Upper lobe of left lung (tissue), 6 donors: ENCODE results near the gene OPN5. TPM values are rescaled to one million over a fixed set of nuclear protein-coding genes. Genes with fewer than 3 reads are reported as not detected.

ENCODE experiments used
- ATAC-seq, 2 donors: fragments of 200-7000 bp; cut with Tn5 transposase; one replicate each; pipeline ENCODE4 v1.9.1; 2022; ENCODE audit warnings: mild to moderate bottlenecking in 2 of 2, moderate library complexity in 2 of 2; ENCODE audit not compliant: low FRiP score in 2 of 2
- DNase-seq, 2 donors: peaks; one replicate each; pipeline ENCODE4 v3.0.0-alpha.2; 2019 to 2020
- H3K27ac ChIP-seq, 4 donors: fragments of 200-600 bp; sonication (generic); one replicate each; pipeline ENCODE4 v1.5.1; 2016 to 2019
- H3K27me3 ChIP-seq, 4 donors: fragments of 200-600 bp; sonication (generic); one replicate each; pipeline ENCODE4 v1.5.1; 2017 to 2019
- H3K36me3 ChIP-seq, 4 donors: fragments of 200-600 bp; sonication (generic); one replicate each; pipeline ENCODE4 v1.5.1; 2016 to 2019
- H3K4me1 ChIP-seq, 4 donors: fragments of 200-600 bp; sonication (generic); one replicate each; pipeline ENCODE4 v1.5.1; 2018 to 2019
- H3K4me3 ChIP-seq, 4 donors: fragments of 200-600 bp; sonication (generic); one replicate each; pipeline ENCODE4 v1.5.1; 2017 to 2019; ENCODE audit warnings: mild to moderate bottlenecking in 2 of 4, moderate library complexity in 1 of 4
- H3K9me3 ChIP-seq, 4 donors: fragments of 200-600 bp; sonication (generic); one replicate each; pipeline ENCODE4 v1.5.1; 2018 to 2019
- CTCF ChIP-seq, 6 experiments: fragments of 450-650 bp in 4 of 6; fragments of 200-600 bp in 2 of 6; sonication (generic) in 2 of 6; IDR thresholded peaks; one replicate each; pipeline ENCODE4 v1.5.1; 2016 to 2019; ENCODE audit warnings: antibody characterized with exemption in 6 of 6
- EP300 ChIP-seq, 4 donors: sonication (generic); formaldehyde crosslinking; IDR thresholded peaks; one replicate each; pipeline ENCODE4 v1.5.1; 2017; ENCODE audit warnings: antibody characterized with exemption in 4 of 4, control low read depth in 2 of 4
- POLR2A ChIP-seq, 4 donors: fragments of 450-650 bp; IDR thresholded peaks; one replicate each; pipeline ENCODE4 v1.5.1; 2016 to 2017; ENCODE audit warnings: antibody characterized with exemption in 4 of 4, mild to moderate bottlenecking in 2 of 4
- POLR2AphosphoS5 ChIP-seq, 2 donors: sonication (generic); formaldehyde crosslinking; IDR thresholded peaks; one replicate each; pipeline ENCODE4 v1.5.1; 2017; ENCODE audit warnings: antibody characterized with exemption in 2 of 2
- WGBS, 2 donors: methylation state at CpG; one replicate each; pipeline ENCODE4 v1.1.5; 2017 to 2018; 5-methylcytosine and 5-hydroxymethylcytosine counted together
- total RNA-seq, 6 donors: library from RNA; depleted of rRNA in 4 of 6; stranded (reverse); fragments of >200 nt in 4 of 6; gene quantifications; one replicate each; pipeline versions ENCODE4 v1.1.0 to v1.2.1, GENCODE V29; 2016 to 2021
- donor health status: DM: no; HTN: no; CAD: no; lungs with moderate emphysema.
- donor health status: DM: no; HTN: yes; CAD: no; lungs with severe emphysema.

The OPN5 gene
- total RNA-seq, 6 donors from 2014 or later = not detected

- TF ChIP-seq POLR2A (IDR thresholded peaks at IDR 0.05) (no peak), CTCF (IDR thresholded peaks at IDR 0.05) (no peak), EP300 (IDR thresholded peaks at IDR 0.05) (no peak), POLR2AphosphoS5 (IDR thresholded peaks at IDR 0.05) (no peak)
- Histone ChIP-seq H3K27me3 (no peaks in the 10 kb centered on the region), H3K36me3 (no peaks in the 10 kb centered on the region), H3K4me3 (no peak overlapping the region), H3K9me3 (no peaks in the 10 kb centered on the region), H3K4me1 (peaks cover 0 to 12% (median 7%) of the 10 kb centered on the region in 4 donors), H3K27ac (no peak overlapping the region)
- ATAC-seq (no peak), DNase-seq (no peak)
- 70 to 74% methylated on average over 2 of the region's 2 CpGs for WGBS, 2 donors
Observed at GRCh38 chr6:47785182-47785581, 3.4 kb downstream of the OPN5 start.

GRCh38 chr6:47787620-47788497, 6.0 kb downstream of the OPN5 start:
- no peak overlapping the region for H3K27ac ChIP-seq
- ATAC-seq (peak; percentile 55 to 86), DNase-seq (peak; percentile 41 to 58)
- no peaks in the 10 kb centered on the region for H3K9me3 ChIP-seq
- peaks cover 0 to 6% (median 4%) of the 10 kb centered on the region in 4 donors for H3K4me1 ChIP-seq
- H3K4me3 ChIP-seq = no peak overlapping the region
- TF ChIP-seq POLR2AphosphoS5 (IDR thresholded peaks at IDR 0.05) (no peak), CTCF (IDR thresholded peaks at IDR 0.05) (peak; percentile 55 to 86 (median 72))
- 20 to 22% methylated on average over 20 of the region's 20 CpGs for WGBS, 2 donors
- no peaks in the 10 kb centered on the region for H3K27me3 ChIP-seq
- H3K36me3 ChIP-seq = no peaks in the 10 kb centered on the region

GRCh38 chr6:47788498-47788884, 6.7 kb downstream of the OPN5 start:
- ATAC-seq (no peak), DNase-seq (no peak)
- H3K4me1 ChIP-seq = peaks cover 0 to 6% (median 4%) of the 10 kb centered on the region in 4 donors
- H3K27ac ChIP-seq = no peak overlapping the region
- WGBS, 2 donors = 52 to 64% methylated on average over 5 of the region's 5 CpGs
- H3K36me3 ChIP-seq = no peaks in the 10 kb centered on the region
- H3K4me3 ChIP-seq = no peak overlapping the region
- no peaks in the 10 kb centered on the region for H3K27me3 ChIP-seq
- no peak for TF ChIP-seq POLR2AphosphoS5 (IDR thresholded peaks at IDR 0.05)
- TF ChIP-seq EP300 (IDR thresholded peaks at IDR 0.05) = no peak
- TF ChIP-seq CTCF (IDR thresholded peaks at IDR 0.05) = no peak
- no peak for TF ChIP-seq POLR2A (IDR thresholded peaks at IDR 0.05)
- no peaks in the 10 kb centered on the region for H3K9me3 ChIP-seq

GRCh38 chr6:47789553-47789952, 7.7 kb downstream of the OPN5 start:
- H3K4me1 ChIP-seq = peaks cover 0 to 6% (median 4%) of the 10 kb centered on the region in 4 donors
- 69 to 74% methylated on average over 2 of the region's 2 CpGs for WGBS, 2 donors
- no peaks in the 10 kb centered on the region for H3K27me3 ChIP-seq
- TF ChIP-seq EP300 (IDR thresholded peaks at IDR 0.05) (no peak), POLR2AphosphoS5 (IDR thresholded peaks at IDR 0.05) (no peak), POLR2A (IDR thresholded peaks at IDR 0.05) (no peak), CTCF (IDR thresholded peaks at IDR 0.05) (no peak)
- H3K36me3 ChIP-seq = no peaks in the 10 kb centered on the region
- no peak for DNase-seq
- no peaks in the 10 kb centered on the region for H3K9me3 ChIP-seq
- H3K27ac ChIP-seq = no peak overlapping the region
- no peak for ATAC-seq
- H3K4me3 ChIP-seq = no peak overlapping the region
